Cerebellar cortex (tissue), 1 donor: ENCODE measurements around the gene ADGRD1.

ENCODE experiments used
- DNase-seq: peaks from one replicate; pipeline ENCODE4 v3.0.0-alpha.2; 2015; ENCODE audit warnings: low spot score

The ADGRD1 gene

GRCh38 chr12:131164096-131164872 is 210.6 kb downstream of the ADGRD1 start:
- no peak for DNase-seq

GRCh38 chr12:131166717-131167116 is 213.0 kb downstream of the ADGRD1 start:
- no peak for DNase-seq

DNA sequence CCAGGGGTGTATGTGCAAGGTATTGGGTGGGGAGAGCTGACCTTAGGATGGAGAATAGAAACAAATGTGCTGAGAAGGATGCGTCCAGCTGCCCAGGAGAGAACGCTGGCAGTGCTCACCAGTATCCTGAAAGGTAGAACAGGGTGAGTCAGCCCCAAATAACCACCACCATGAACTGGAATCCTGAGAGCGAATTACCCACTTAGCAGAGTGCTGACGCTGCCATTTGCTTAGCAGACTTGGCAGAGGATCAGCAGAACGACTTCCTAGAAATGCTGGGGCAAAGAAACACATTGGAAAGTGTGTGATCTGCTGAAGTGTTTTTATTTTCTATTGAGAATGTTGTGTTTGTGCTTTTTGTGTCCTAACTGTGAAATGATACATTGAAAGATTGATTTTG is 213.6 kb downstream of the ADGRD1 start:
- DNase-seq: no peak

DNA sequence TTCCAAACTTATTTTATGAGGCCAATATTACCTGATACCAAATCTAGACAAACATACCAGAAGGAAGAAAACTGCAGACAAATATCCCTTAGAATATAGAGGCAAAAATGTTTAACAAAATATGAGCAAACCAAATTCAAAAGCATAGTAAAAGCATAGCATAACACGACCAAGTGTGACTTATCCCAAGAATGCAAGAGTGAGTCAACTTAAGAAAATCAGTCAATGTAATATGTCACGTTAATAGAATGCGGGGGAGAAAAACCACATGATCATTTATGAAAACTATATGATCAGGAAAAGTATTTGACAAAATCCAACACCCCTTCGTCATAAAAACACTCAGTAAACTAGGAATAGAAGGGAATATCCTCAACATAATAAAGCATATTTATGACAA is 217.3 kb downstream of the ADGRD1 start:
- DNase-seq: no peak

DNA sequence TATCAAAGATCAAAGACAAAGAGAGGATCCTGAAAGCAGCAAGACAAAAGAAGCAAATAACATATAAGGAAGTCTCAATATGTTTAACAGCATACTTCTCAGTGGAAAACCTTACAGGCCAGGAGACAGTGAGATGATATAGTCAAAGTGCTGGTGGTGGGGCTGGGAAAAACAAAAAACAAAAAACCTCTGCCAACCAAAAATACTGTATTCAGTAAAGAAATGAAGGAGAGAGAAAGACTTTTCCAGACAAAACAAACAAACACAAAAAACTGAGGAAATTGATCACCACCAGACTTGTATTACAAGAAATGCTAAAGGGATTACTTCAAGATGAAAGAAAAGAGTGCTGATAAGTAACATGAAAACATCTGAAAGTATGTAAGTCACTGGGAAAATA is 221.2 kb downstream of the ADGRD1 start:
- no peak for DNase-seq

GRCh38 chr12:131176266-131176665 is 222.6 kb downstream of the ADGRD1 start:
- no peak for DNase-seq

- DNase-seq: no peak
These were observed 223.2 kb downstream of the ADGRD1 start for GRCh38 chr12:131176926-131177325.

GRCh38 chr12:131177599-131177998 is 223.9 kb downstream of the ADGRD1 start:
- DNase-seq: no peak

DNA sequence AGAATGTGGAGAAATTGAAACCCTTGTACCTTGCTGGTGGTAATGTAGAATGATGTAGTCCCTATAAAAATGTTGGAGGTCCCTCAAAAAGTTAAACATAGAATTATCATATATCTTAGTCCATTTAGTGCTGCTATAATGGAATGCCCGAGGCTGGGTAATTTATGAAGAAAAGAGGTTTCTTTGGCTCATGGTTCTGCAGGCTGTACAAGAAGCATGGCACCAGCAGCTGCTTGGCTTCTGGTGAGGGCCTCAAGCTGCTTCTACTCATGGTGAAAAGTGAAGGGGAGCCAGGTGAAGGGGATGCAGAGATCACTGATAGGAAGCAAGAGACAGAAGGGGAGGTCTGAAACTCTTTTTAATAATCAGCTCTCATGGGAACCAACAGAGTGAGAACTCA is 233.9 kb downstream of the ADGRD1 start:
- no peak for DNase-seq

DNA sequence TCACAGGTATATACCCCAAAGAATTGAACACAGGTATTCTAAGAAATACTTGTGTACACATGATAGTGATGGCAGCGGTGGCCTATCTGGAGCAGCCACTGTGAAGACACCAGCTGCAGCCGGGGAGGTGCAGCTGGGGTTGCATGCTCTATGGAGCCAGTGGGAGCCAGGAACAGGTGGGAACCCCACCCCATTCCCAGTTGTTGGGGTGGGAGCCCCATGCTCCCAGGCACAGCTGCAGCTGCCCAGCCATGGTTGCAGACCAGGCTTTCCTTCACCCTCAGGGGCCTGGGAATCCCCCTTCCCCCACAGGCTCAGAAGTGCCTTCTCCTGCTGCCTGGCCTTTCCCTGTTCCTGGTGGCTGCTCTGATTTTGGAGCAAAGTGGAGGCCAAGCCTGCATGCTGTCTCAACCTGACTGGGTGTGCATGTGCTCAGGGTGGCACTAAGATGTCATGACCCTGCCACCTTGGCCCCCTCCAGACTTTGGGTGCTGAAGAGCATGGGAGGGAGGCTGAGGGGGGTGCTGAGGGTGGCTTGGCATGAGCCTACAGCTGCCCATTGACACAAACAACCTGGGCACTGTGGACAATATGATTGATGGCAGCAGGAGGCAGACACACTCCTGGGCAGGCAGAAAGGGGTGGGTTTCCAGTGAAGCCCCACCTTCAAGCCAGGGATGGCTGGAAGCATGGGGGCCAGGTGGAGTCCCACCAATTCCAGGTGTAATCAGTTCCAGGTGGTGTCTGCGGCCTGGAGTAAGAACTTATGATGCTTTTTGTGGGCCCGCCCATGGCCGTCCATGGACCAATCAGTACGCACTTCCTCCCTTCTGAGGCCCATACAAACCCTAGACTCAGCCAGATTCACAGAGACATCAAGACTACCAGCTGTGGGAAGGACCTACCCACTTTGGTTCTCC is 234.7 kb downstream of the ADGRD1 start:
- no peak for DNase-seq

DNA sequence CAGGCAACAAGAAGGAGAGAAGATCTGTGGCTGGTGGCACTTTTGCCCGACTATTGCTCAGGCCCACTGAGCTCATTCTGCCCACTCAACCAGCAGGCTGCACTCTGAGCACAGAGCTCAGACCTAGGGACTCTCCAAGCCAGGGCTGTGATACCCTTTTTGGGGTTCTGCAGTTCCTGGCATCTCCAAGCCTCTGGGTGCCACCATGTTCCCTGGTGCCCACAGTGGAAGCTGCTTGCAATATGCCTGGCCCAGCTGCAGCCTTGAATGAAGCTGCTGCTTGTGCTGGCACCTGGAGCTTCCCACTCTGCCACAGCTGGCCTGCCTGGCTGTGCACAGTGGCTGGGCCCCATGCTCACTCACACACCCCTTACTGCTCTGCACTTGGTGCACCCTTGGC is 236.1 kb downstream of the ADGRD1 start:
- no peak for DNase-seq

DNA sequence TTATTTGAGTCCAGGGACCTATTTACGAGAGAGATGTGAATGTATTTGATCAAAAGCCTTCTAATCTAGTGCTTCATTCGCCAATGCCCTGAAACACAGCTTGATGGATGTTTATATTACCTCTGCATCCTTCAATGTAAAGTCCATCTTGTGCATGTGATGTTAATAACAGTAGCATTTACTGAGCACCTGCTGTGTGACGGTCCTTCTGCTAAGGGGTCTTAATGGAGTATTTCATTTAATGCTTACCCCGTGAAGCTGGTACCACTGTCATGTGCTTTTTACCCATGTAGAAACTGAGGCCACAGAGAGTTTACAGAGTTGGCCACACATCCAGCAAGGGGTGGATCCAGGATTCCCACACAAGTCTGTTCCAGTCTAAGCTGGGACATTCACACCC is 237.3 kb downstream of the ADGRD1 start:
- no peak for DNase-seq
